GM18870 (cell line): Measurements from ENCODE around the gene DCAF15.
A peak's percentile ranks its signal among the peaks of the same experiment; 100 is the strongest.

Experiments
- ATAC-seq: cut with Tn5 transposase; IDR thresholded peaks from one replicate; pipeline ENCODE4 v1.9.1; 2021; ENCODE audit warnings: moderate library complexity; ENCODE audit not compliant: unreplicated experiment

DCAF15 gene

DNA sequence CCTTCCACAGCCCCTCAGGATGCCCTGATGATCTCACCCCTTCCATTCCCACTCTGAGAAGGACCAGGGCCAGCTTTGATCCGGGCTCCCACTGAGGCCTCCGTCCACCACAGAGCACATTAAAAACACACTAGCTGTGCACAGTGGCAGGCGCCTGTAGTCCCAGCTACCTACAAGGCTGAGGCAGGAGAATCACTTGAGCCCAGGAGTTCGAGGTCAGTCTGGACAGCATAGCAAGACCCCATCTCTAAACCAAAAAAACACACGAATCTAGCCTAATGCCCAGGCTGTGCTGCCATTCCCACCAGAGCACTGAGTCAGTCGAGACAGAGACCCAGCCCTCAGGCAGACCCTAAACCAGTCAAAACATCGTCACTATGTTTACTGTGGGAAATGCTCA is 39.7 kb downstream of the DCAF15 start:
- ATAC-seq: no peak

DNA sequence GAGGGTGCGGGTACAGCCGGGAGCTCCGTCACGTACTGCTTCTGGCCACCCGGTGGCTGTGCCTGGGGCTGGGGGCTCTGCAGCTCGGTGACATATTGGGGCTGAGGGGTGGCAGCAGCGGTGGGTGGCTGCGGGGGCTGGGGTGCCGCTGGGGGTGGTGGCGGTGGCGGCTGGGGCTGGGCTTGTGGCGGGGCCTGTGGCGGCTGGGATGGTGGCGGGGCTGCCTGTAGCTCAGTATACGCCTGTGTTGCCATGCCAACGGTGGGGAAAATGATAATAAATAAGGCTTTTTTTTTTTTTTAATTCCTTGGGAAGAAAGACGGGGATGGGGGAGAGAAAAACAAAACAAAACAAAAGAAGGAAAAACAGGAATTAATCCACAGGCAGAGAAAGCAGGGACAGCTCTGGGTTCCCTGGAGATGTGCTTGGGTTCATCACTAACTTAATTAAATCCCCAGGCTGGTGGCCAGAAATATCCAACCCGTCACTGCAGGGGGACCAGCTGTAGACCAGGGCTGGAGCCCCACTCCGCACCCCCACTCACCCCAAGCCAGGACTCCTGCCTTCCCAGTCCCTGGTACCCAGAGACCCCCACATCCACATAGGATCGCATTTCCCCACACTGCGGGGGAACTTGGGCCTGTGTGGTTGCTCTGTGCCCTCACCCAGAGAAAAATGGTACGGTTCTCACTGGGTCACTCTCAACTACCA is 41.4 kb downstream of the DCAF15 start:
- no peak for ATAC-seq

DNA sequence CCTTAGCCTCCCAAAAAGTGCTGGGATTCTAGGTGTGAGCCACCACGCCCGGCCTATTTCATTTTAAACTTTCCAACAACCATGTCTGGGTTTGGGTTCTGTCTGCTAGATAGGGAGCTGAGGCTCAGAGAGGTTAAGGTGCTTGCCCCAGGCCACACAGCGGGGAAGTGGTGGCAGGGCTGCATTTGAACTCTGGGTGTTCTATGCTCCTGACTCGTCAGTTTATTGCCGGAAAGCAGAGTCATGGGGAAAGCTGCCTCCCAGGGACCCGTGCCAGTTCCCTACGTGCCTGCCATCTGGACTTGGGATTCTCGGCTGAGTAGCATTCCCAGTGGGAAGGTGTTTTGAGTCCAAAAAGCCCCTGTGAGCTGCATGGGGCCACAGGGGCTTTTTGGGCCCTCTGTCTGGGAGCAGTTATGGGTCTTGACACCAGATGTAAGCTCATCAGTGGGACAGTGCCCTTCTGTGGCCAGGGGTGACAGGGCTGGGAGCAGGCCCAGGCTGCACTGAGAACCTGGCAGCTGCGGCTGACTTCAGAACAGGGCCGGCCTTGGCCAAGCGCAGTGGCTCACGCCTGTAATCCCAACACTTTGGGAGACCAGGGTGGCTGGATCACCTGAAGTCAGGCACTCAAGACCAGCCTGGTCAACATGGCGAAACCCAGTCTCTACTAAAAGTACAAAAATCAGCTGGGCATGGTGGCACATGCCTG is 42.9 kb downstream of the DCAF15 start:
- no peak for ATAC-seq

DNA sequence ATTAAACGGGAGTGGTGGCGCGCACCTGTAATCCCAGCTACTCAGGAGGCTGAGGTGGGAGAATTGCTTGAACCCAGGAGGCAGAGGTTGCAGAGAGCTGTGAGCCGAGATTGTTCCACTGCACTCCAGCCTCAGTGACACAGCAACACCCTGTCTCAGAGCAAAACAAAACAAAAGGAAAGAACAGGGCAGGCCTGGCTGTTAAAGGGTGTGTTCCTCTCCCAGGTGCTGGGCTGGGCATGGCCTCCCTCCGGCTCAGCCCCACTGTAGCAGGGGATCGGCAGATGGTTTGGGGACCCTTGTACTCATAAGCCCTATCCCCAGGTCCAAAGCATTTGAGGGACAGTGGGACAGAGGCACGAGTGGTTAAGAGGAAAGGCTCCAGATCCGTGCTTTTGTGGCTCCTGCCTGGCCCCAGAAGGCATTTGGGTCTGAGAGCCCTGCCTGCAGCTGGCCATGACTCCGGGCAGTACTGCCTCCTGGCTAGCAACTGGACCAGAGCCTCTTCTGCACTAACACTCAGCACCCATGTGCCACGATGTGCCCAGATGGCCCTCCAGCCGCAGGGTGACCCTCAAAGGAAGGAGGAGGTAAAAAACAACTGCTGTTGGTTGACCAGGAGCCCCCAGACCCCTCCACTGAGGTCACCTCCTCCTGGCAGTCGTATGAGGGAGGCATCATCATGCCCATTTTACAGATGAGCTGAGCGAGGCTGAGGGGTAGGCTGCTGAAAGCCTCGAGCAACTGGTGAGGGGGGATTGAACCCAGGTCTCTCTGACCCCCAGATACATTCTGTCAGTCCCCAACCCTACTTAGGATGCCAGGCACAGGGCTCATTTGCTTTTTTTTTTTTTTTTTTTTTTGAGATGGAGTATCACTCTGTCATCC is 43.8 kb downstream of the DCAF15 start:
- no peak for ATAC-seq

DNA sequence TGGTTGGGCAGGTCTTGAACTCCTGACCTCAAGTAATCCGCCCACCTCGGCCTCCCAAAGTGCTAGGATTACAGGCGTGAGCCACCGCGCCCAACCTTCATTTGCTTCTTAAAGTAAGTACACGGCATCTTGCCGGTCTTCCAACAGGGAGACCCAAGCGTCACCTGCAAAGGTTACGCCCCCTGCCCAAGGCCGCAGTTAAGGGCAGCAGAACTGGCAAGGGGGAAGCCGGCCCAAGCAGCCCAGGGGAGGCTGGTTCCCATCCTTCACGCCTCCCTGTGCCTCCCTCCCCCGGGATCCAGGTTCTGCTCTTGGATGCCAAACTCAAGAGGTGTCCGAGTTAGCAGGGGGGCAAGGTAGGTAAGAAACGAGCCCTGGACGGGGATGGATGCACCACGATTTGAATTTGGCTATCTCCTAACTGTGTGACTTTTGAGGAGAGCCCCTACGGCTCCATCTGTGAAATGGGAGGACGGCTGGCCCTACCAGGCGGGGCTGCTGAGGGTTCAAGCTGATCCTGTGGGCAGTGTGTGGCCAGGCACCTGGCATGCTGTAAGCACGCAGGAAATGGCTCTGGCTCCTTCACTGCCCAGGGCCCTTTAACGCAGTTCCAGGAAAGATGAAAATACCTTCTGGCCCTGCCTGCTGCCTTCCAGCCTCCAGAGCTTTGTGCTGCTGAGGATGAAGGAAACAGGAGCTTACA is 44.8 kb downstream of the DCAF15 start:
- no peak for ATAC-seq

DNA sequence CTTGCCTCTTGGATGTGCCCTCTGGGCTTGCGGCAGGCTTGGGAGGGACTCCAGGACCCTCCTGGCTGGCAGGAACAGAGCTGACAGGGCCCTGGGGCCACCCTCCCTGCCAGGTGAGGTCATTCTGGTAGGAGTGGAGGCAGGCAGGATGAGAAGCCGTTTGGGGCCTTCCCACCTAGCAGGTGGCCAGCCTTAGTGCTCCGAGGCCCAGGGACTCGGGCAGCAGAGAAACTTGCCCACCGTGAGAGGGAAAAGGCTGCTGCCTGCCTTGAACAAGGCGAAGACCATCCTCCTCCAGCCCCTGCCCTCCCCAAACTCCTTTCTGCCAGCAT is 45.3 kb downstream of the DCAF15 start:
- no peak for ATAC-seq

DNA sequence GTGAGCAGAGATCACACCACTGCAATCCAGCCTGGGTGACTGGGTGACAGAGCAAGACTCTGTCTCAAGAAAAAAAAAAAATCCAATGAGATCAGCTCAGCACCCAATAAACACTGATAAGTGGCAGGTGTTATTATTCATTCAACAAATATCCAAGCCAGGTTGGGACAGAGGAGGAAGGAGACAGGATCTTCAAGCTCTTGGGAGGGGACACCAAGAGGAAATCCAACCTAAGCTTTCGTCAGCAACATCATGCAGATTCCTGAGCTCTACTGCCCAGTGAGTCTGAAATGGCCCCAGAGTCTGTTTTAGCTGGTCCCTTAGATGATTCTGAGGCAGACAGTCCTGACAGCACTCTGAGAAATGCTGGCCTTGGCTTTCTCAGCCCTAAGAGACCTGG is 46.1 kb downstream of the DCAF15 start:
- no peak for ATAC-seq

DNA sequence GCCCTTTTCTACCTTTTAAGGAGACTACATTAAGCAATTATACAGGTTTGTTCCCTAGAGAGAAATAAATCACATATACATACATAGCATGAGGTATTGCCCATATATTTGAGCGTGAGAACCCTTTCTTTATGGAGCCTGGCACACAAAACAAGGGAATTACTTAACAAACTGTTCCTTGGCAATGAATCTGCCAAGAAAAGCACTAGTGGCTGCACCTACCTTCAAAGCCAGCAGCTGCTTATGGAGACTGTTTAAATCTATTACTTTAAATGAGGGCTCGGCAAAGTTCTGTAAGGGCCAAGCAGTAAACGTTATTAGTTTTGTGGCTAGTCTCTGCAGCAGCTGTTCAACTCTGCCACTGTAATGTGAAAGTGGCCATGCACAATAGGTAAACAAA is 46.8 kb downstream of the DCAF15 start:
- ATAC-seq: no peak

DNA sequence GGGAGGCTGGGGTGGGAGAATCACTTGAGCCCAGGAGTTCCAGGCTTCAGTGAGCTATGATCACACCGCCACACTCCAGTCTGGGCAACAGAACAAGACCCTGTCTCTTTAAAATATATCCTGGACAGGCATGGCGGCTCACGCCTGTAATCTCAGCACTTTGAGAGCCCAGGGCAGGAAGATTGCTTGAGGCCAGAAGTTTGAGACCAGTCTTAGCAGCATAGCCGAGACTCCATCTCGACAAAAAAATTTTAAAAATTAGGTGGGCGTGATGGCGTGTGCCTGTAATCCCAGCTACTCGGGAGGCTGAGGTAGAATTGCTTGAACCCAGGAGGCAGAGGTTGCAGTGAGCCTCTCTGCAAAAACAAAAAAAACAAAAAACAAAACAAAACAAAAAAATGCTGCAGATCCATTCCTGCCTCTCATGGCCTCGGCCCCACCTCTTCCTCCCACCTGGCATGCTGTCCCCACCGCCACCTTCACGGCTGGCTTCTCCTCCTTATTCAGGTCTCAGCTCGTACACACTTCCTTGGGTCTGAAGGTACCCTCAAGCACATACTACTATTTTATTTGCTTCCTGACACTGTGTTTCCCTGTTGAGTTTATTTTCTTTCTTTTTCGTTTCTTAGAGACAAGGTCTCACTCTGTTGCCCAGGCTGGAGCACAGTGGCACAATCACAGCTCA is 48.5 kb downstream of the DCAF15 start:
- no peak for ATAC-seq

DNA sequence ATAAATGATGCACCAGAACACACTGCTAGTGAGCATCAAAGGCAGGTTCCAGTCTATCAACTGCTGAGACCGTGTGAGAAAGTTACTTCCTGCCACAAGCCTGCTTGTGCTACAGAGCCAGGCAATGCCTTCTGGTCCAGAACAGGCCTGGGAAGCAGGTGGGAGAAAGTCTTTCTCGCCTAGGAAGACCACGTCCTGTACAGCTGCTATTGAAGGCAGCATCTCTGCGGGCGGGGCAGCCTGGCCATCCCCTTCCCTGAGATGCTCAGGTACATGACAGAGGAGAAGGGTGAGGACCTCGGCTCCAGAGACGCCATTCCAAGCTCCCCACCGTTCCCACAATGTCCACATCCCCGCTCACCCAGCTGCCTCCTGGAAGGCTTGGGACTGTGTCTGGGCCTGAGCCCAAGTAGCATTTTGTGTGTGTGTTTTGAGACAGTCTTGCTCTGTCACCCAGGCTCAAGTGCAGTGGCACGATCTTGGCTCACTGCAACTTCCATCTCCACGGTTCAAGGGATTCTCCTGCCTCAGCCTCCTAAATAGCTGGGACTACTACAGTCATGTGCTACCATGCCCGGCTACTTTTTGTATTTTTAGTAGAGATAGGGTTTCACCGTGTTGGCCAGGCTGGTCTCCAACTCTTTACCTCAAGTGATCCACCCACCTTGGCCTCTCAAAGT is 50.4 kb downstream of the DCAF15 start:
- no peak for ATAC-seq

DNA sequence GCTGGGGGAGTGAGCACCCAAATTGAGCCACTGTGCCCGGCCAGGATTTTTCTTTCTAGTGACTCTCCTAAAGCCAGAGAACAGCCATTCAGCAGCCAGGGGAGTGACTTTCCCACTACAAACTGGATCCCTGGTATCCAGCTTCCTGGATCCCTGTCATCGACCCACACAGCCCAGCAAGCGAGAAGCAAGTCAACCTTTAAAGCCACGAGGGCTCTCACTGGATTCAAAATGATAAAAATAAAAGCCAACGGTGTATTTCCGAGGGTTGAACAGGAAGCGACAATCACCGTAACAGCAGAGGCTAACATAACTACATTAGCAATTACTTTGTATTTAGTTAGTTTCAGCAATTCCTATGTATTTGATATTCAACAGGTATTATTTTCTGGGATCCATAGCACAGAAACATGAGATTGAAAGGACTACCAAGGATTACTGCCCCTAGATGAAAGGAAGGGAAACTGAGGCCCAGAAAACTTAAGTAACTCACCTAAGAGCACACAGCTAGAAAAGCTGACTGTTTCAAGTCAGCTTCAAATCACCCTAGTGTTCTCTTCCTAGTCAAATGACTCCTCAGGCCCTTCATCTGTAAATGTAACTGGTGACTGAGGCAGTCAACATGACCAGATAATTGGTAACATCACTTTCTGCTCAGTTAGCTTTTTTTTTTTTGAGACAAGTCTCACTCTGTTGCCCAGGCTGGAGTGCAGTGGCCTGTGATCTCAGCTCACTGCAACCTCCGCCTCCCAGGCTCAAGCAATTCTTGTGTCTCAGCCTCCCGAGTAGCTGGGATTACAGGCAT is 51.1 kb downstream of the DCAF15 start:
- ATAC-seq: no peak

DNA sequence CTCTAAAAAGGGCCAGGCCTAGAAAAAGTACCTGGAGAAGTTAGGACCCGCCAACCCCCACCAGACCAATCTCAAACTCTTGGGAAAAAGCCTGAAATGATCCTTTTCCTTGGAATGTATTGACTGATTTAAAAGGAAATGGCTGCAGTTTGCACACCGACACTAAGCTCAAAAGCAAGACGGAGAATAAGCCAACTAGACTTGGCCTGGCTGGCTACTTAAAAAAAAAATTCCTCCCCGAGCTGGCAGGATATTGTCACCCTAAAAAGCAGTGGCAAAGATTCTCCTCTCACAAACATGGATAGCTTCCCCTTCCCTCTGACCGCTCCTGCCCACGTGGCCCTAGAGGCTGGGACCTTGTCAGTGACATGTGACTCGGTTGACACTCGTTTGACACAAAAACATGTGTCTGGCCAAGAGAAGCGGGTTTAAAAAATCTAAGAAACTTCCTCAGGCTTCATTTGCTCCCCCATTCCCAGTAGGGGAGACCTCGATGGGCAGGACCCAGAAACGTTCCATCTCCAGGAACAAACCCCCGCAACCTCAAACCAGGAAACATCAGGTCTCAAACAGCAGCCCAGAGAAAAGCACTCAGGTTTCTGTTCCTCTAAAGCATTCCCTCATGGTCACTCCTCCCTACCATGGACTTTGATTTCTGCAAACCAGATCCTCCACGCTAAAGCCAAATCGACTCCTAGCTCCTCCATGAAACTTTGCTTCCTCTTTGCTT is 52.5 kb downstream of the DCAF15 start:
- no peak for ATAC-seq

DNA sequence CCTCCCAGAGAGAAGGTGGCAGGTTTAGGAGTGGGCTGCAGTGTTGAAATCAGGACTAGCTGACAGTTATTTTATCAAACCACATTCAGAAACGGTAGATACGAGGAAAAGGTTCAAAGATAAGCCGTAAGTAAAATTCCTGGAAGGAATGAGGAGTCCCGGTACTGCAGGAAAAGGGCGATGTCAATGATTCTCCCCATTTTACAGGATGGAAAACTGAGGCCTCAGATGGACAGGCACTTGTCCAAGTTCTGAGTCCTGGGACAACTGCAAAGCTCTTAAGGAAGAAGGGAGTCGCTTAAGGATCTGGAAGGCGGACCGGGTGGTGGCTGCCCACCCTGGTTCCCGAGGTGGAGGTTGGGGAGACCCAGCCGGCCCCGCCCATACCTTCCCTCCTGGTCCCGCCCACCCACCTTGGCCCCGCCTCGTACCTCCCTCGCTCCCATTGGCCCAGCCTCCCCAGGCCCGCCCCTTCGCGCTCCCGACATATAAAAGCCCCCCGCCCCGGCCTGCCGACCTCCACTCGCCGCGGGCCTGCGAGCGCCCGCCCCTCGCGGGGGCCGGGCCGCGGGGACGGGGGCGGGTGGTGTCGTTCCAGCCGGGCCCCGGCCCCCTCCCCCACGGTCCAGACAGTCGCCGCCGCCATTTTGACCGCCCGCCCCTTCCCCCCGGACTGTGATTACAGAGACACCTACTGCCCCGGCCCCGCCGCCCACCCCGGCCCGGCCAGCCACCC is 53.2 kb downstream of the DCAF15 start:
- no peak for ATAC-seq

DNA sequence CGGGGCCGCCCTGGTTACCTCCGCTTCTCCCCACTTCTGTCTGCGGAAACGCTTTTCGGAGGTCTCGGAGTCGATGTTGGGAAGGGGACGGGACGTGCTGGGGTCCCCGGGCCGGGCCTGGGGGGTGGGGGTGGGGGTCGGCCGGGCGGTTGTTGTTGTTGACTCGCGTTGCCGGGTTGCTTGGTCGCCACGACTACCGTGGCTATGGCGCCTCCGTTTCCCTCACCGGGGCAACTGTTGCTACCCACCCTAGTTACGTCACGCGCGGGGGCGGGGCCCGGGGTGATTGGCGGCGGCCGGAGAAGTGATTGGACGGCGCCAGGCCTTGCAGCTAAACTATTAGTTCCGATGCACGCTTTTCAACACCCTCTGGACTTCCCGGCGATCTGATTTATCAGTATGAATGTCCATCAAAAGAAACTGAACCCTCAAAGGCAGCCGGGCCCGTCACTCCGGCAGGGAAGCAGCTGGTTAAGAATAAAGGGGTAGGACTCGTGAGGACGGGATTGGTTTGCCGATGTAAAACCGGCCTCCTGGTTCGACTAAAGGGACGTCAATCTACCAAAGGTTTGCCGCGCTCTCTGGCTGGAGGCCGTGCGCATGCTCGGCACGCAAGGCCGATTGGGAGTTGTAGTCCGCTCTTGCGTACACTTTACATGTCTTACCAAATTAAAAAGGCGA is 53.9 kb downstream of the DCAF15 start, which contains the start of gene RFX1:
Gene RFX1, minus strand, starts transcription at position 236 of the 681 bp plus-strand sequence. CDS start 12,477 bp downstream, outside the sequence.
- peak; percentile 83 for ATAC-seq

DNA sequence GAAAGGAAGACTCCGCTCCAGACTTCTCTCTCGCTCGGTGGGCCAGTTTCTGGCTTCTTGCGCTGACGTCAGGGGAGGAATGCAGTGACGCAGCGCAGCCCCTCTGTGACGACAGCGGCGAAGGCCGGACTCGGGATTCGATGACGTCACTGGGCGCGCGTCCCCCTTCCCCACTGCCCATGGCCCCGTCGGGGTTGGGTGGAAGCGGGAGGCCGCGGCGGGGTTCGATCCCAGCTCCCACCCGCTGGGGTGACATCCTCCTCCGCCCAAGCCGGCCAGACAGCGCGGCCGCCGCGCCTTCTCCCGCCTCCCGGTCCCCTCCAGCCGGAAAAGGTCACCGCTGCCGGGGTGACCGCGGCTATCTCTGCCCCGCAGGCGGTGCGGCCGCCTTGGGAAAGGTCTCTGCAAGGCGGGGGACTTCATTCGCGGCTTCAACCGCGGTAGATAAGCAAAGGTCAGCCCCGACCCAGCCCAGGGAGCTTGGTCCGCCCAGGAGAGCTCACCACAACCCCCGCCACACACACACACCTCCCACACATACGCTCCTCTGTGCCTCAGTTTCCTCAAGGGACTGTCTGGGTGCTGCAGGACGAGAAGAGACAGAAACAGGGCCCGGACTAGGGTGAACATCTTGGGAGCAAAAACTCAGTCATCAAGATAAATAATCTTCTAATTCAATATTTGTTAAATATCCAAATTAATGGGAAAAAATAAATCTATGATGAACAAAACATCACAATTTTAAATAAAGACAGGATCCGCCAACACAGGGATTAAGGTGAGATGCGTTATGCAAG is 54.7 kb downstream of the DCAF15 start:
- ATAC-seq: peak; percentile 24
